Measurements from ENCODE around the gene KHDC4. TPM values are rescaled to one million over a fixed set of nuclear protein-coding genes. Genes with fewer than 3 reads are reported as not detected.

KHDC4 gene
- total RNA-seq, 1 experiment from 2014 or later = 93.3 TPM

GRCh38 chr1:155962599-155963211 lies 28.5 kb upstream of the KHDC4 start:
- no peak overlapping the region for H3K27ac ChIP-seq (ENCODE audit: low read depth, low read length, poor library complexity, severe bottlenecking)
- TF ChIP-seq EZH2 (IDR thresholded peaks at IDR 0.05; ENCODE audit: borderline replicate concordance, low read depth, low read length, poor library complexity, severe bottlenecking) (no peak), CTCF (conservative IDR thresholded peaks at IDR 0.05; ENCODE audit: low read depth, low read length) (no peak)
- H3K36me3 ChIP-seq (ENCODE audit: insufficient read depth, low read length, poor library complexity, severe bottlenecking) = peaks cover 92% of the 10 kb centered on the region
- CTCF ChIA-PET = interaction anchor here (0.5 to 0.6 kb wide), 2 partner anchors 16 to 121 kb away, joined by 3 to 5 read pairs; partner anchors contain the start of gene ARHGEF2
- no peak for DNase-seq (ENCODE audit: low spot score)
- POLR2A ChIA-PET (ENCODE audit: low non-redundant PET) = no interaction called here
- peaks cover 26% of the 10 kb centered on the region for H3K4me1 ChIP-seq (ENCODE audit: insufficient read depth, low read length, poor library complexity, severe bottlenecking)
- no peaks in the 10 kb centered on the region for H3K9me3 ChIP-seq (ENCODE audit: low read depth, low read length, poor library complexity, severe bottlenecking)
- intact Hi-C loops (cut with micrococcal nuclease; ENCODE audit: unreplicated experiment) = no loop called here
- no peaks in the 10 kb centered on the region for H3K27me3 ChIP-seq (replicated peaks; ENCODE audit: insufficient read depth, low read depth, low read length, poor library complexity)
- no peak overlapping the region for H3K4me3 ChIP-seq (ENCODE audit: low read depth, low read length, poor library complexity, severe bottlenecking)
- BruUV-seq (replicated peaks) = no TSS peak

GRCh38 chr1:155961937-155962336 lies 27.7 kb upstream of the KHDC4 start:
- Histone ChIP-seq H3K27me3 (replicated peaks; ENCODE audit: insufficient read depth, low read depth, low read length, poor library complexity) (no peaks in the 10 kb centered on the region), H3K4me1 (ENCODE audit: insufficient read depth, low read length, poor library complexity, severe bottlenecking) (peaks cover 20% of the 10 kb centered on the region), H3K36me3 (ENCODE audit: insufficient read depth, low read length, poor library complexity, severe bottlenecking) (peaks cover 92% of the 10 kb centered on the region), H3K9me3 (ENCODE audit: low read depth, low read length, poor library complexity, severe bottlenecking) (no peaks in the 10 kb centered on the region), H3K27ac (ENCODE audit: low read depth, low read length, poor library complexity, severe bottlenecking) (peak overlapping the region; percentile 71), H3K4me3 (ENCODE audit: low read depth, low read length, poor library complexity, severe bottlenecking) (no peak overlapping the region)
- POLR2A ChIA-PET (ENCODE audit: low non-redundant PET) = no interaction called here
- peak; percentile 70 for DNase-seq (ENCODE audit: low spot score)
- intact Hi-C loops (cut with micrococcal nuclease; ENCODE audit: unreplicated experiment) = no loop called here
- TF ChIP-seq EZH2 (IDR thresholded peaks at IDR 0.05; ENCODE audit: borderline replicate concordance, low read depth, low read length, poor library complexity, severe bottlenecking) = no peak
- peak; percentile 31; the same call in 1 of the 2 replicates for TF ChIP-seq CTCF (conservative IDR thresholded peaks at IDR 0.05; ENCODE audit: low read depth, low read length)
- no TSS peak for BruUV-seq (replicated peaks)
- CTCF ChIA-PET = interaction anchor here (0.5 kb wide), 1 partner anchor 122 kb away, joined by 5 read pairs; no protein-coding TSS in a partner anchor

GRCh38 chr1:155960081-155960745 lies 26.0 kb upstream of the KHDC4 start:
- BruUV-seq (replicated peaks) = no TSS peak
- H3K36me3 ChIP-seq (ENCODE audit: insufficient read depth, low read length, poor library complexity, severe bottlenecking) = peaks cover 92% of the 10 kb centered on the region
- no peak for DNase-seq (ENCODE audit: low spot score)
- ChIA-PET POLR2A (ENCODE audit: low non-redundant PET) (interaction anchor here (0.6 to 0.7 kb wide), 2 partner anchors 16 to 65 kb away, joined by 3 read pairs; no protein-coding TSS in a partner anchor), CTCF (interaction anchor here (0.8 to 1.1 kb wide), 2 partner anchors 21 to 29 kb away, joined by 3 to 6 read pairs; no protein-coding TSS in a partner anchor)
- H3K9me3 ChIP-seq (ENCODE audit: low read depth, low read length, poor library complexity, severe bottlenecking) = no peaks in the 10 kb centered on the region
- H3K4me1 ChIP-seq (ENCODE audit: insufficient read depth, low read length, poor library complexity, severe bottlenecking) = peaks cover 20% of the 10 kb centered on the region
- peak overlapping the region; percentile 72 for H3K27ac ChIP-seq (ENCODE audit: low read depth, low read length, poor library complexity, severe bottlenecking)
- no peak for TF ChIP-seq CTCF (conservative IDR thresholded peaks at IDR 0.05; ENCODE audit: low read depth, low read length)
- no peak for TF ChIP-seq EZH2 (IDR thresholded peaks at IDR 0.05; ENCODE audit: borderline replicate concordance, low read depth, low read length, poor library complexity, severe bottlenecking)
- intact Hi-C loops (cut with micrococcal nuclease; ENCODE audit: unreplicated experiment) = no loop called here
- H3K27me3 ChIP-seq (replicated peaks; ENCODE audit: insufficient read depth, low read depth, low read length, poor library complexity) = no peaks in the 10 kb centered on the region
- no peak overlapping the region for H3K4me3 ChIP-seq (ENCODE audit: low read depth, low read length, poor library complexity, severe bottlenecking)
